Endodermal cell (in vitro differentiated cells): ENCODE results near the gene CLEC3B. TPM values are rescaled to one million over a fixed set of nuclear protein-coding genes. Genes with fewer than 3 reads are reported as not detected.
"Not testable (repeated sequence)": the region's sequence is repeated elsewhere in the genome, so short reads cannot be mapped to it uniquely, and the experiment has no call there.

ENCODE experiments used
- DNase-seq: peaks from one replicate; pipeline ENCODE4 v3.0.0-alpha.2; 2017
- H3K27ac ChIP-seq: 2 replicates; pipeline ENCODE4 v1.5.1; 2013; ENCODE audit warnings: mild to moderate bottlenecking, low read depth, low read length, moderate library complexity
- H3K27me3 ChIP-seq: 2 replicates; pipeline ENCODE4 v1.6.1; 2013; ENCODE audit warnings: mild to moderate bottlenecking, low read length, moderate library complexity; ENCODE audit not compliant: insufficient read depth, control insufficient read depth, poor library complexity, severe bottlenecking
- H3K36me3 ChIP-seq: 2 replicates; pipeline ENCODE4 v1.7.0; 2013; ENCODE audit warnings: mild to moderate bottlenecking, low read length, moderate library complexity; ENCODE audit not compliant: control insufficient read depth, insufficient read depth
- H3K4me1 ChIP-seq: one replicate; pipeline ENCODE4 v1.7.0; 2013; ENCODE audit warnings: low read length; ENCODE audit not compliant: control insufficient read depth, insufficient read depth
- H3K4me3 ChIP-seq: 2 replicates; pipeline ENCODE4 v1.5.1; 2013; ENCODE audit warnings: mild to moderate bottlenecking, low read length, moderate library complexity
- H3K9ac ChIP-seq: 2 replicates; pipeline ENCODE4 v1.6.1; 2013; ENCODE audit warnings: mild to moderate bottlenecking, low read length, moderate library complexity; ENCODE audit not compliant: poor library complexity, severe bottlenecking; ENCODE audit errors: extremely low read depth
- H3K9me3 ChIP-seq: 2 replicates; pipeline ENCODE4 v1.6.1; 2013; ENCODE audit warnings: mild to moderate bottlenecking, low read length, moderate library complexity; ENCODE audit not compliant: control insufficient read depth
- H3K27ac Mint-ChIP-seq: 2 replicates; pipeline ENCODE4 v1.8.0; 2020; ENCODE audit warnings: mixed read lengths
- H3K27me3 Mint-ChIP-seq: 2 replicates; pipeline ENCODE4 v1.8.0; 2021; ENCODE audit warnings: mild to moderate bottlenecking, mixed read lengths; ENCODE audit not compliant: insufficient read depth
- H3K36me3 Mint-ChIP-seq: 2 replicates; pipeline ENCODE4 v1.8.0; 2020; ENCODE audit warnings: low read depth, mixed read lengths
- H3K4me1 Mint-ChIP-seq: 2 replicates; pipeline ENCODE4 v1.8.0; 2020; ENCODE audit warnings: mixed read lengths
- H3K4me3 Mint-ChIP-seq: 2 replicates; pipeline ENCODE4 v1.8.0; 2020; ENCODE audit warnings: mild to moderate bottlenecking, moderate library complexity, mixed read lengths
- H3K9me3 Mint-ChIP-seq: 2 replicates; pipeline ENCODE4 v1.8.0; 2020; ENCODE audit warnings: mild to moderate bottlenecking, mixed read lengths
- CTCF ChIP-seq: fragments of 200-600 bp; sonication (generic); conservative IDR thresholded peaks from 2 replicates; pipeline ENCODE4 v1.5.0; 2021; ENCODE audit warnings: antibody characterized with exemption, mild to moderate bottlenecking
- WGBS, 2 experiments: methylation state at CpG; one replicate each; pipeline versions ENCODE4 v1.1.5 to v1.1.7; 2013; ENCODE audit warnings: missing lambda C conversion rate in 2 of 2, mixed read lengths in 1 of 2; ENCODE audit not compliant: insufficient coverage in 1 of 2, insufficient read length in 1 of 2; 5-methylcytosine and 5-hydroxymethylcytosine counted together
- total RNA-seq, 2 donors: library from RNA; stranded (reverse); fragmentation: NEBNext Ultra II Directional in 1 of 2; extraction: Animal tissue kit (Norgen Biotek cat#: 25700) in 1 of 2; gene quantifications; 2 replicates in 1 of 2; 3 replicates in 1 of 2; pipeline ENCODE4 v1.2.1, GENCODE V29; 2021

Gene CLEC3B
- total RNA-seq, 2 donors from 2014 or later, result not detected

GRCh38 chr3:45071075-45071474 is 45.0 kb downstream of the CLEC3B start:
- Mint-ChIP-seq H3K9me3 (no peaks in the 10 kb centered on the region), H3K4me3 (no peak overlapping the region), H3K27me3 (peaks cover 19% of the 10 kb centered on the region), H3K36me3 (no peaks in the 10 kb centered on the region), H3K27ac (no peak overlapping the region), H3K4me1 (no peaks in the 10 kb centered on the region)
- H3K27me3 ChIP-seq, result peaks cover 4% of the 10 kb centered on the region
- no peak overlapping the region for H3K9ac ChIP-seq
- H3K9me3 ChIP-seq, result no peaks in the 10 kb centered on the region
- H3K36me3 ChIP-seq, result no peaks in the 10 kb centered on the region
- no peak overlapping the region for H3K4me3 ChIP-seq
- H3K27ac ChIP-seq, result no peak overlapping the region
- no peak for TF ChIP-seq CTCF
- H3K4me1 ChIP-seq, result no peaks in the 10 kb centered on the region
- DNase-seq, result no peak

DNA sequence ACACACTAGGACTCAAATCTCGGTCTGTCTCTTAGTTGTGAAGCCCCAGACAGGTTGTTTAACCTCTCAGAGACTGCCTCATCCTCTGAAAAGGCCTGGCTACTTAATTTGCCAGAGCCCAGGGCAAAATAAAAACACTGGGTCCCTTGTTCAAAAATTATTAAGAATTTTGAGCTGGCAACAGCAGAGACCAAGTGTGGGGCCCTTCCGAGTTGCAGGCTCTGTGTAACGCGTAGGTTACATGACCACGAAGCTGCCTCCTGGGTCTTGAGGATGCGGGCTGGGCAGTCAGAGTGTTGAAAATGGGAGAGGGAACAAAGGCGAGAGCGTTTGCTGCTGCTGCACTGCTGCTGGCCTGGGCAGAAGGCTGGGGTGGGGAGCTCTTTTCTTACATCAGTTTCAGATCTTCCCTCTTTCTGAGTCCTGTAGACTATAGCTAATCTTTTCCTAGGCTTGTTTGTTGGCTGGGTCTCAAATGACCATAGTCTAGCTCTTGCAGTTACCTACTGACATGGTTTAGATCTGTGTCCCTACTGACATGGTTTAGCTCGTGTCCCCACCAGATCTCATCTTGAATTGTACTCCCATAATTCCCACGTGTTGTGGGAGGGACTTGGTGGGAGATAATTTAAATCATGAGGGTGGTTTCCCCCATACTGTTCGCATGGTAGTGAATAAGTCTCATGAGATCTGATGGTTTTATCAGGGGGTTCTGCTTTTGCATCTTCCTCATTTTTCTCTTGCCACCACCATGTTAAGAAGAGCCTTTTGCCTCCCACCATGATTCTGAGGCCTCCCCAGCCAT is 49.9 kb downstream of the CLEC3B start:
- H3K27me3 ChIP-seq, result peaks cover 4% of the 10 kb centered on the region
- no peak overlapping the region for H3K4me3 ChIP-seq
- no peaks in the 10 kb centered on the region for H3K4me1 ChIP-seq
- no peak overlapping the region for H3K27ac ChIP-seq
- no peak overlapping the region for H3K4me3 Mint-ChIP-seq
- H3K4me1 Mint-ChIP-seq, result no peaks in the 10 kb centered on the region
- no peaks in the 10 kb centered on the region for H3K36me3 Mint-ChIP-seq
- peaks cover 10% of the 10 kb centered on the region for H3K27me3 Mint-ChIP-seq
- WGBS, 2 experiments, result 86 to 92% methylated on average over 4 to 11 of the region's 11 CpGs
- no peak for DNase-seq
- H3K27ac Mint-ChIP-seq, result no peak overlapping the region
- no peak overlapping the region for H3K9ac ChIP-seq
- TF ChIP-seq CTCF, result no peak
- H3K9me3 Mint-ChIP-seq, result peaks cover 7% of the 10 kb centered on the region
- no peaks in the 10 kb centered on the region for H3K9me3 ChIP-seq
- H3K36me3 ChIP-seq, result no peaks in the 10 kb centered on the region

DNA sequence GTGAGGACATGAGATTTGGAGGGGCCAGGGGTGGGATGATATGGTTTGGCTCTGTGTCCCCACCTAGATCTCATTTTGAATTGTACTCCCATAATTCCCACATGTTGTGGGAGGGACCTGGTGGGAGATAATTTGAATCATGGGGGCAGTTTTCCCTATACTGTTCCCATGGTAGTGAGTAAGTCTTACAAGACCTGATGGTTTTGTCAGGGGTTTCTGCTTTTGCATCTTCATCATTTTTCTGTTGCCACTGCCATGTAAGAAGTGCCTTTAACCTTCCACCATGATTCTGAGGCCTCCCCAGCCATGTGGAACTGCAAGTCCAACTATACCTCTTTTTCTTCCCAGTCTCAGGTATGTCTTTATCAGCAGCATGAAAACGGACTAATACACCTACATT is 52.2 kb downstream of the CLEC3B start:
- DNase-seq, H3K4me1 ChIP-seq, H3K36me3 ChIP-seq, H3K27ac Mint-ChIP-seq, H3K9me3 ChIP-seq, H3K9me3 Mint-ChIP-seq, H3K36me3 Mint-ChIP-seq, H3K27me3 Mint-ChIP-seq, H3K27me3 ChIP-seq, H3K4me1 Mint-ChIP-seq, H3K4me3 ChIP-seq, H3K9ac ChIP-seq, H3K27ac ChIP-seq, H3K4me3 Mint-ChIP-seq: not testable (repeated sequence)
- WGBS, 2 experiments, result 88% methylated on average over 1 of the region's 1 CpG; no CpG with 5 or more reads in 1 of the 2 experiments
